GM12875 (cell line): ENCODE data around the gene LMOD3.

ENCODE experiments used
- H3K4me3 ChIP-seq: one replicate; pipeline ENCODE4 v1.5.1; 2011; ENCODE audit warnings: low read depth, low read length, control low read depth
- CTCF ChIP-seq: IDR thresholded peaks from 2 replicates; pipeline ENCODE4 v1.5.1; 2011; ENCODE audit warnings: low read depth, mild to moderate bottlenecking, control low read depth, inconsistent platforms, low read length, moderate library complexity, borderline replicate concordance; ENCODE audit not compliant: insufficient read depth

Gene LMOD3

GRCh38 chr3:69126999-69127398, 4.6 kb upstream of the LMOD3 start:
- no peak for TF ChIP-seq CTCF
- H3K4me3 ChIP-seq, result no peak overlapping the region

DNA sequence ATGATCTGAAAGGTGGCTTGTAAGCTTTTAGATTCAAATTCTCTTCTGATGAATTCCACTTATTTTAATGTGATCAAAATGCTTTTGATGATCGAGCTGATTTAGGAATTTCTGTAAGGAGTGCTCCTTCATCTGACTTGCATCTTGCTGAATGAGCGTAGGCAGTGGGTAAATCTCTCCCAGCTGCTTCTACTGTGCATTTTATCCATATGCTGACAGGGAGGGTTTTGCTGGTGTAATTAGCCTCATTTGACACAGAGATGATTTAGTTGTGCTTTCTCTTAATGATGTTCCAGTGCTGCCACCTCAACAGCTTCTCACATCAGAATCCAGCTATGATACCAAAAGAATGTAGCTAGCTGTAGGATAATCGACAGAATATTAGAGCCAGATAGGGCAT, 3.8 kb upstream of the LMOD3 start:
- no peak overlapping the region for H3K4me3 ChIP-seq
- TF ChIP-seq CTCF, result no peak

DNA sequence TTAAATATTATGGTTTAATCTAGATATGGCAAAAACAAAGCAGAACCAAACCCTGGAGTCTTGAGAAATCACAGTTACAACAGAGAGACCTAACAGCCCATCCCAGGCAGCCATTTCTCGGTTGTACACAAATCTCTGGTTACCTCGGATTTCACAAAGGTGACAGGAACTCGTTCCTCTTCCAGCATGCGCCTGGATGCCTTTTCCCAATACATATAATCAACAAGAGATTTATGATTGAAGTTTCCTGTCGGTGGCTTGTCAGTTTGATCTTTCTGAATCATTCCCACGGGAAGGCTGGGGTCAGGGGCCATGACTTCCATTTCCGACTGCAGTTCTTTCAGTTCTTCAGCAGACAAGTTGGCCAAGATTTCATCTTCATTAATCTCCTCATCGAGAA, 445 bp downstream of the LMOD3 start:
- TF ChIP-seq CTCF, result no peak
- no peak overlapping the region for H3K4me3 ChIP-seq

GRCh38 chr3:69121513-69121912, 882 bp downstream of the LMOD3 start:
- no peak overlapping the region for H3K4me3 ChIP-seq
- no peak for TF ChIP-seq CTCF

GRCh38 chr3:69120879-69121464, 1.4 kb downstream of the LMOD3 start:
- H3K4me3 ChIP-seq, result no peak overlapping the region
- TF ChIP-seq CTCF, result peak; percentile 89

DNA sequence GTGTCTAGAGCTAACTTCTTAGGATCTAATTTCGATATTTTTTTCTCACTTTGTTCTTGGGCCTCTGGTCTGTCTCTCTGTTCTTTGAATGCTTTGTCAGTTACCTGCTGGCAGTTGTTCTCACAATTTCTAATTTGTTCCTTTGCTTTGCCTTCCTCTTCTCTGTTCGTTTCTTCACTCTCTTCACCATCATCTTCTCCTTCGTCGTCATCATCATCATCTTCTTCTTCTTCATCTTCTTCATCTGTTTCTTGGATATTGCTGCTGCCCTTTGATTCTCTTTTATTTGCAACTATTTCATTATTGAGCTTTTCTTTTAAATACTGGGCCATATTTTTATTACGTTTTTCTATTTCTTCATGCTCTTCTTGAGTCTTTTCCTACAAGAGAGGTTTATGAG, 2.7 kb downstream of the LMOD3 start:
- TF ChIP-seq CTCF, result no peak
- H3K4me3 ChIP-seq, result no peak overlapping the region

DNA sequence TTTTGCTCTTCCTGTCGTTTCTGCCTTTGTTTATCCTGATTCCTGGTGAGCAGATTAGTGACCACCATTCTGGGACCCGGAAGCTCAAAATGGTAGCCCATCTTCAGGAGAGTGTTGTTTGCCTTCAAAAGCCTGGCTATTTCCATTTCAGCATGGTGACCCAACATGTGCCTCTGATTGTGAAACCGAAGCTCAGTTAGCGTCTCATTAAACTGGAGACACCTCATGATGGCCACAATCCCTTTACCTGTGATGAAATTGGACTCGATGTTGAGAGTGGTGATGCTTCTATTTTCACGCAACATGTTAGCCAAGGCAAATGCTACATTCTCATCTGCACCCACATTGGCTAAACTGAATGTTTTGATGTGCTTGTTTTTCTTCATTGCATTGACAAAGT, 3.3 kb downstream of the LMOD3 start:
- no peak overlapping the region for H3K4me3 ChIP-seq
- TF ChIP-seq CTCF, result no peak
